Adipocyte (in vitro differentiated cells): ENCODE results near the gene CGB8.
"Not testable (repeated sequence)": the region's sequence is repeated elsewhere in the genome, so short reads cannot be mapped to it uniquely, and the experiment has no call there.

Experiments
- DNase-seq: peaks from one replicate; pipeline ENCODE4 v3.0.0-alpha.2; 2015; ENCODE audit warnings: low read depth
- H3K27me3 ChIP-seq: replicated peaks from 2 replicates; pipeline ENCODE4 v1.7.0; 2013; ENCODE audit warnings: mild to moderate bottlenecking, low read length, moderate library complexity; ENCODE audit not compliant: control insufficient read depth, insufficient read depth
- H3K36me3 ChIP-seq: 2 replicates; pipeline ENCODE4 v1.7.0; 2013; ENCODE audit warnings: low read length, mild to moderate bottlenecking, moderate library complexity; ENCODE audit not compliant: control insufficient read depth, insufficient read depth, severe bottlenecking
- H3K4me1 ChIP-seq: 2 replicates; pipeline ENCODE4 v1.7.0; 2013; ENCODE audit warnings: mild to moderate bottlenecking, low read length, moderate library complexity; ENCODE audit not compliant: control insufficient read depth, insufficient read depth
- H3K4me3 ChIP-seq: 2 replicates; pipeline ENCODE4 v1.7.0; 2013; ENCODE audit warnings: mild to moderate bottlenecking, low read length, moderate library complexity
- H3K9ac ChIP-seq: 2 replicates; pipeline ENCODE4 v1.7.0; 2013; ENCODE audit warnings: mild to moderate bottlenecking, low read length, moderate library complexity
- H3K9me3 ChIP-seq: 2 replicates; pipeline ENCODE4 v1.7.0; 2013; ENCODE audit warnings: mild to moderate bottlenecking, low read length, moderate library complexity; ENCODE audit not compliant: control insufficient read depth

Gene CGB8

GRCh38 chr19:49042177-49042576 is 6.7 kb downstream of the CGB8 start:
- Histone ChIP-seq H3K4me1 (no peaks in the 10 kb centered on the region), H3K9me3 (no peaks in the 10 kb centered on the region), H3K27me3 (no peaks in the 10 kb centered on the region), H3K9ac (no peak overlapping the region), H3K4me3 (no peak overlapping the region), H3K36me3 (no peaks in the 10 kb centered on the region)
- DNase-seq: no peak

- not testable (repeated sequence) for H3K4me3 ChIP-seq, H3K9me3 ChIP-seq, DNase-seq, H3K4me1 ChIP-seq, H3K27me3 ChIP-seq, H3K9ac ChIP-seq, H3K36me3 ChIP-seq
These were observed 9.2 kb downstream of the CGB8 start for GRCh38 chr19:49039736-49040135.

- not testable (repeated sequence) for H3K36me3 ChIP-seq, DNase-seq, H3K4me1 ChIP-seq, H3K9me3 ChIP-seq, H3K9ac ChIP-seq, H3K4me3 ChIP-seq, H3K27me3 ChIP-seq
These were observed 10.2 kb downstream of the CGB8 start for GRCh38 chr19:49038557-49039276.

GRCh38 chr19:49038111-49038510 is 10.8 kb downstream of the CGB8 start:
- not testable (repeated sequence) for H3K9ac ChIP-seq, DNase-seq, H3K4me1 ChIP-seq, H3K4me3 ChIP-seq, H3K27me3 ChIP-seq, H3K9me3 ChIP-seq, H3K36me3 ChIP-seq

- H3K9ac ChIP-seq, H3K4me1 ChIP-seq, H3K27me3 ChIP-seq, DNase-seq, H3K4me3 ChIP-seq, H3K9me3 ChIP-seq, H3K36me3 ChIP-seq: not testable (repeated sequence)
These were observed 12.1 kb downstream of the CGB8 start, which contains the start of gene CGB1 for GRCh38 chr19:49036815-49037214. TSS of gene CGB1 (minus strand) at chr19:49036895. CDS start at chr19:49036711, 184 bp downstream.

GRCh38 chr19:49031642-49032301 is 17.1 kb downstream of the CGB8 start, which contains the start of gene CGB2:
TSS of gene CGB2 (plus strand) at chr19:49031890. CDS start at chr19:49032096, 206 bp downstream.
- not testable (repeated sequence) for H3K4me3 ChIP-seq, H3K27me3 ChIP-seq, DNase-seq, H3K4me1 ChIP-seq, H3K9me3 ChIP-seq, H3K36me3 ChIP-seq, H3K9ac ChIP-seq

GRCh38 chr19:49030323-49030722 is 18.6 kb downstream of the CGB8 start:
- not testable (repeated sequence) for H3K9ac ChIP-seq, H3K27me3 ChIP-seq, DNase-seq, H3K4me3 ChIP-seq, H3K9me3 ChIP-seq, H3K4me1 ChIP-seq, H3K36me3 ChIP-seq

- not testable (repeated sequence) for H3K36me3 ChIP-seq, H3K4me1 ChIP-seq, DNase-seq, H3K9me3 ChIP-seq, H3K9ac ChIP-seq, H3K27me3 ChIP-seq, H3K4me3 ChIP-seq
These were observed 19.2 kb downstream of the CGB8 start for GRCh38 chr19:49029749-49030148.

- H3K9me3 ChIP-seq, H3K9ac ChIP-seq, H3K4me1 ChIP-seq, H3K36me3 ChIP-seq, H3K4me3 ChIP-seq, H3K27me3 ChIP-seq, DNase-seq: not testable (repeated sequence)
These were observed 20.2 kb downstream of the CGB8 start for GRCh38 chr19:49028686-49029085.

- H3K9me3 ChIP-seq, DNase-seq, H3K36me3 ChIP-seq, H3K4me1 ChIP-seq, H3K27me3 ChIP-seq, H3K4me3 ChIP-seq, H3K9ac ChIP-seq: not testable (repeated sequence)
These were observed 23.3 kb downstream of the CGB8 start for GRCh38 chr19:49025599-49025998.

GRCh38 chr19:49025088-49025487 is 23.8 kb downstream of the CGB8 start:
- H3K9me3 ChIP-seq, H3K27me3 ChIP-seq, H3K4me3 ChIP-seq, DNase-seq, H3K4me1 ChIP-seq, H3K36me3 ChIP-seq, H3K9ac ChIP-seq: not testable (repeated sequence)
